Keratinocyte (primary cell): ENCODE measurements around the gene SETD7. TPM values are rescaled to one million over a fixed set of nuclear protein-coding genes. Genes with fewer than 3 reads are reported as not detected.

ENCODE experiments used
- DNase-seq: peaks from one replicate; pipeline ENCODE4 v3.0.0-alpha.2; 2011; ENCODE audit warnings: low read depth, missing footprints, low spot score
- FAIRE-seq: peaks from 2 replicates; lab custom pipeline; 2011; peaks lifted over from hg19 to GRCh38; lab: Jason Lieb, UNC
- H2AFZ ChIP-seq: 2 replicates; pipeline ENCODE4 v1.6.0; 2012; ENCODE audit warnings: low read length, control low read depth, inconsistent platforms; ENCODE audit not compliant: control insufficient read depth
- H3K27ac ChIP-seq: 2 replicates; pipeline ENCODE4 v1.5.1; 2011; ENCODE audit warnings: low read length; ENCODE audit not compliant: control insufficient read depth, insufficient read depth
- H3K27me3 ChIP-seq: 3 replicates; pipeline ENCODE4 v1.6.0; 2011; ENCODE audit warnings: low read length; ENCODE audit not compliant: control insufficient read depth, insufficient read depth; ENCODE audit errors: extremely low read depth
- H3K36me3 ChIP-seq, 2 experiments: 2 replicates in 1 of 2; 3 replicates in 1 of 2; pipeline ENCODE4 v1.5.1; 2011; ENCODE audit warnings: low read length in 2 of 2, mild to moderate bottlenecking in 1 of 2; ENCODE audit not compliant: control insufficient read depth in 2 of 2, insufficient read depth in 2 of 2; ENCODE audit errors: extremely low read depth in 1 of 2
- H3K4me1 ChIP-seq: 3 replicates; pipeline ENCODE4 v1.5.1; 2011; ENCODE audit warnings: low read length; ENCODE audit not compliant: control insufficient read depth, insufficient read depth; ENCODE audit errors: extremely low read depth
- H3K4me2 ChIP-seq: 3 replicates; pipeline ENCODE4 v1.6.0; 2011; ENCODE audit warnings: low read depth, low read length; ENCODE audit not compliant: control insufficient read depth, insufficient read depth; ENCODE audit errors: extremely low read depth
- H3K4me3 ChIP-seq, 3 experiments: fragments of 200-600 bp in 1 of 3; sonication (generic) in 1 of 3; 2 replicates in 2 of 3; 3 replicates in 1 of 3; pipeline ENCODE4 v1.5.1; 2011 to 2016; ENCODE audit warnings: low read length in 3 of 3, mild to moderate bottlenecking in 3 of 3, control low read depth in 2 of 3, inconsistent platforms in 1 of 3, low read depth in 1 of 3, mixed read lengths in 1 of 3, mixed run types in 1 of 3, moderate library complexity in 1 of 3; ENCODE audit not compliant: control insufficient read depth in 2 of 3, insufficient read depth in 2 of 3; ENCODE audit errors: extremely low read depth in 1 of 3
- H3K79me2 ChIP-seq: 2 replicates; pipeline ENCODE4 v1.6.0; 2012; ENCODE audit warnings: low read length; ENCODE audit not compliant: control insufficient read depth, insufficient read depth
- H3K9ac ChIP-seq: 3 replicates; pipeline ENCODE4 v1.6.0; 2011; ENCODE audit warnings: low read length; ENCODE audit not compliant: control insufficient read depth, insufficient read depth; ENCODE audit errors: extremely low read depth
- H3K9me1 ChIP-seq: 3 replicates; pipeline ENCODE4 v1.6.0; 2011; ENCODE audit warnings: low read length; ENCODE audit not compliant: control insufficient read depth, insufficient read depth; ENCODE audit errors: extremely low read depth
- H3K9me3 ChIP-seq: 2 replicates; pipeline ENCODE4 v1.5.1; 2012; ENCODE audit warnings: low read depth, low read length; ENCODE audit not compliant: control insufficient read depth
- H4K20me1 ChIP-seq: 3 replicates; pipeline ENCODE4 v1.6.0; 2011; ENCODE audit warnings: low read length; ENCODE audit not compliant: control insufficient read depth, insufficient read depth; ENCODE audit errors: extremely low read depth
- CTCF ChIP-seq, 3 experiments: IDR thresholded peaks in 1 of 3; conservative IDR thresholded peaks in 1 of 3; optimal IDR thresholded peaks in 1 of 3; 2 replicates in 2 of 3; 3 replicates in 1 of 3; pipeline versions ENCODE3 to v1.5.1; 2011; ENCODE audit warnings: low read length in 3 of 3, mild to moderate bottlenecking in 3 of 3, moderate library complexity in 2 of 3, control low read depth in 1 of 3, inconsistent platforms in 1 of 3; ENCODE audit not compliant: insufficient read depth in 2 of 3; ENCODE audit errors: extremely low read depth in 1 of 3
- EZH2 ChIP-seq: IDR thresholded peaks from one replicate; pipeline ENCODE4 v1.6.1; 2012; ENCODE audit warnings: inconsistent platforms, mild to moderate bottlenecking, low read length, moderate library complexity
- dilution Hi-C: fragments of 300-500 bp; cut with MboI; formaldehyde crosslinking; loops from one replicate; pipeline ENCODE4 v1.7.0; 2020; ENCODE audit warnings: low sequenced_read_pairs; ENCODE audit not compliant: extremely low pct_ligation_motif_present
- polyA plus RNA-seq, 5 experiments: library from polyadenylated mRNA; depleted of rRNA in 3 of 5; stranded (reverse) in 3 of 5; stranded (forward) in 1 of 5; unstranded in 1 of 5; fragments of >200 nt; gene quantifications; 1 replicate in 1 of 5; 2 replicates in 3 of 5; 3 replicates in 1 of 5; pipeline versions ENCODE4 v1.2.1 to v1.2.3, GENCODE V29; 2011 to 2012; ENCODE audit warnings: missing spikeins in 2 of 5, low read depth in 1 of 5, low replicate concordance in 1 of 5

SETD7 gene
- polyA plus RNA-seq, 1 donor (not counting 4 experiments of a cell fraction or from before 2014, with no cell fraction given) = 18.8 TPM

- H3K4me3 ChIP-seq = no peak overlapping the region
- no peak overlapping the region for H3K4me2 ChIP-seq
- no peaks in the 10 kb centered on the region for H4K20me1 ChIP-seq
- H3K9me1 ChIP-seq = no peaks in the 10 kb centered on the region
- peaks cover 2% of the 10 kb centered on the region for H3K79me2 ChIP-seq
- no peaks in the 10 kb centered on the region for H3K9me3 ChIP-seq
- H3K9ac ChIP-seq = no peak overlapping the region
- dilution Hi-C loops = no loop called here
- no peak overlapping the region for H3K27ac ChIP-seq
- H3K36me3 ChIP-seq = peaks cover 1 to 8% of the 10 kb centered on the region in 2 experiments
- H3K4me1 ChIP-seq = no peaks in the 10 kb centered on the region
- H2AFZ ChIP-seq = no peak overlapping the region
- H3K27me3 ChIP-seq = no peaks in the 10 kb centered on the region
- TF ChIP-seq CTCF (optimal IDR thresholded peaks at IDR 0.05 in 1 of 3, IDR thresholded peaks at IDR 0.05 in 1 of 3, conservative IDR thresholded peaks at IDR 0.05 in 1 of 3; ENCODE audit: extremely low read depth in 1 of 3, insufficient read depth in 2 of 3, low read length in 3 of 3) = no peak
- no peak for TF ChIP-seq EZH2
- DNase-seq (no peak), FAIRE-seq (no peak)
Measured at GRCh38 chr4:139537292-139537691, 18.7 kb downstream of the SETD7 start.

GRCh38 chr4:139535871-139536234 is 20.2 kb downstream of the SETD7 start:
- H2AFZ ChIP-seq = no peak overlapping the region
- H3K36me3 ChIP-seq = peaks cover 1 to 8% of the 10 kb centered on the region in 2 experiments
- no peak overlapping the region for H3K4me2 ChIP-seq
- no peak for TF ChIP-seq CTCF (optimal IDR thresholded peaks at IDR 0.05 in 1 of 3, IDR thresholded peaks at IDR 0.05 in 1 of 3, conservative IDR thresholded peaks at IDR 0.05 in 1 of 3; ENCODE audit: extremely low read depth in 1 of 3, insufficient read depth in 2 of 3, low read length in 3 of 3)
- no peak for TF ChIP-seq EZH2
- H3K9me3 ChIP-seq = no peaks in the 10 kb centered on the region
- no peaks in the 10 kb centered on the region for H3K27me3 ChIP-seq
- FAIRE-seq (no peak), DNase-seq (no peak)
- no peak overlapping the region for H3K27ac ChIP-seq
- no peak overlapping the region for H3K4me3 ChIP-seq
- H3K9me1 ChIP-seq = no peaks in the 10 kb centered on the region
- H3K79me2 ChIP-seq = peaks cover 2% of the 10 kb centered on the region
- dilution Hi-C loops = no loop called here
- no peak overlapping the region for H3K9ac ChIP-seq
- H4K20me1 ChIP-seq = no peaks in the 10 kb centered on the region
- no peaks in the 10 kb centered on the region for H3K4me1 ChIP-seq
